ENCODE data around the gene TSHR. TPM values are rescaled to one million over a fixed set of nuclear protein-coding genes. Genes with fewer than 3 reads are reported as not detected.

Gene TSHR
- total RNA-seq, 1 experiment from 2014 or later = not detected

DNA sequence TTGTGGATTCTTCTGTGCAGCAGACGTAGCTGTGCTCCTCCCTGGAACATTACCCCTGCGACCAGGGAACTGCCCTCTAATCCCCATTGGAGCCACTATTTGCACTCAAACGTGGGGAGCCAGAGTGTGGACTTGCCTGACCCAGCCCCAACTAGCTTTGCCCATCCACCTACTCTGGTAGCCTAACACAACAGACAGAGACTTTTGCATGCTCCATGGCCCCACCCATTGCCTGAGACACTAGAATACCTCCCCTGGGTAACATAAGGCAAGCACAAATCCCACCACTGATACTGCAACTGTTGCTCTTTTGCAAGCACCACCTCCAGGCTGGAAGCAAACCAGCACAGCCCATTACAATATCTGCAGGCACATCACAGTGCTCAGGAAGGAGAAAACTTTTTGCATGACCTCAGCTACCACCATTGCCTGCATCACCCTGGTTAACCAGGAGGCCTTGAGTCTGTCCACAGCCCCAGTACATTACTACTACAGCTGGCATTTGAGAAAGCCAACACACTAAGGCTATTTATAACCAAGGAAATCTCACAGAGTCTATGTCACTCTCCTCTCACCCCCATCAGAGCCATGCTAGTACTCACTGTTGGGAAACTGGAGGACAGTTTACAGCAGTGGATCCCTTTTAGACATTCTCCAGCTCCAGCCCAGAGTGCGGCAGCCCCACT, 28.9 kb upstream of the TSHR start:
- Histone ChIP-seq H2BK5ac (ENCODE audit: insufficient read length, low read length) (no peak overlapping the region), H3K79me2 (ENCODE audit: insufficient read depth, low read length) (no peaks in the 10 kb centered on the region), H3K9me3 (ENCODE audit: control insufficient read depth, low read depth, low read length) (no peaks in the 10 kb centered on the region), H4K5ac (ENCODE audit: insufficient read length, low read depth, low read length) (no peak overlapping the region), H4K91ac (ENCODE audit: insufficient read length, low read depth, low read length) (no peak overlapping the region), H3K4me2 (ENCODE audit: insufficient read depth, insufficient read length, low read length) (no peak overlapping the region), H3K27ac (ENCODE audit: insufficient read length, low read depth, low read length) (no peak overlapping the region), H2AFZ (ENCODE audit: low read length) (no peak overlapping the region), H3K14ac (ENCODE audit: insufficient read depth, low read length) (no peak overlapping the region), H2BK120ac (ENCODE audit: low read depth, low read length, poor library complexity, severe bottlenecking) (no peak overlapping the region), H3K27me3 (ENCODE audit: insufficient read depth, low read length) (no peaks in the 10 kb centered on the region; the same call in 1 of the 2 replicates), H4K20me1 (ENCODE audit: control insufficient read depth, insufficient read depth, insufficient read length) (no peaks in the 10 kb centered on the region), H2BK15ac (ENCODE audit: low read depth, low read length) (no peak overlapping the region), H3T11ph (ENCODE audit: low read length) (no peak overlapping the region), H2AK5ac (ENCODE audit: insufficient read length, low read length) (no peak overlapping the region), H4K8ac (replicated peaks; ENCODE audit: insufficient read length, low read depth, low read length) (no peak overlapping the region), H2BK12ac (ENCODE audit: insufficient read length, low read depth, low read length) (no peak overlapping the region), H3K4ac (ENCODE audit: low read depth, low read length) (no peak overlapping the region), H2BK20ac (ENCODE audit: low read depth, low read length, poor library complexity, severe bottlenecking) (no peak overlapping the region), H3K23ac (ENCODE audit: insufficient read length, low read depth, low read length) (no peak overlapping the region), H3K56ac (ENCODE audit: insufficient read length, low read depth, low read length) (no peak overlapping the region), H3K23me2 (ENCODE audit: insufficient read length, low read depth, low read length, poor library complexity, severe bottlenecking) (no peaks in the 10 kb centered on the region), H3K79me1 (ENCODE audit: insufficient read depth, low read depth, low read length, poor library complexity, severe bottlenecking) (no peaks in the 10 kb centered on the region), H3K4me1 (ENCODE audit: insufficient read depth, low read length) (no peaks in the 10 kb centered on the region), H3K9ac (ENCODE audit: extremely low read depth, insufficient read length, low read length) (no peak overlapping the region), H3K18ac (ENCODE audit: insufficient read length, low read depth, low read length) (no peak overlapping the region)
- Mint-ChIP-seq H3K4me3 (no peak overlapping the region), H3K27me3 (ENCODE audit: low read depth) (no peaks in the 10 kb centered on the region), H3K4me1 (peaks cover 36 to 39% of the 10 kb centered on the region in 2 experiments), H3K36me3 (ENCODE audit: insufficient read depth in 1 of 3, low read depth in 3 of 3) (peaks cover 0 to 12% (median 5%) of the 10 kb centered on the region in 3 experiments; a peak in 3 of 7 replicates), H3K9me3 (peaks cover 0 to 3% of the 10 kb centered on the region in 2 experiments; a peak in 1 of 5 replicates), H3K27ac (peak overlapping the region in 2 of 3 experiments; percentile 62 to 89; a peak in 3 of 7 replicates)
- TF ChIP-seq, protein P1, sequence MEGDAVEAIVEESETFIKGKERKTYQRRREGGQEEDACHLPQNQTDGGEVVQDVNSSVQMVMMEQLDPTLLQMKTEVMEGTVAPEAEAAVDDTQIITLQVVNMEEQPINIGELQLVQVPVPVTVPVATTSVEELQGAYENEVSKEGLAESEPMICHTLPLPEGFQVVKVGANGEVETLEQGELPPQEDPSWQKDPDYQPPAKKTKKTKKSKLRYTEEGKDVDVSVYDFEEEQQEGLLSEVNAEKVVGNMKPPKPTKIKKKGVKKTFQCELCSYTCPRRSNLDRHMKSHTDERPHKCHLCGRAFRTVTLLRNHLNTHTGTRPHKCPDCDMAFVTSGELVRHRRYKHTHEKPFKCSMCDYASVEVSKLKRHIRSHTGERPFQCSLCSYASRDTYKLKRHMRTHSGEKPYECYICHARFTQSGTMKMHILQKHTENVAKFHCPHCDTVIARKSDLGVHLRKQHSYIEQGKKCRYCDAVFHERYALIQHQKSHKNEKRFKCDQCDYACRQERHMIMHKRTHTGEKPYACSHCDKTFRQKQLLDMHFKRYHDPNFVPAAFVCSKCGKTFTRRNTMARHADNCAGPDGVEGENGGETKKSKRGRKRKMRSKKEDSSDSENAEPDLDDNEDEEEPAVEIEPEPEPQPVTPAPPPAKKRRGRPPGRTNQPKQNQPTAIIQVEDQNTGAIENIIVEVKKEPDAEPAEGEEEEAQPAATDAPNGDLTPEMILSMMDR (conservative IDR thresholded peaks at IDR 0.05) = no peak
- DNase-seq = no peak
- no CpG with 5 or more reads among the region's 4 CpGs for WGBS (ENCODE audit: extremely low coverage, insufficient read length, low lambda C conversion rate)

All from H9 (cell line).